Measurements from ENCODE around the gene TRIM46. TPM values are rescaled to one million over a fixed set of nuclear protein-coding genes. Genes with fewer than 3 reads are reported as not detected.
A peak's percentile ranks its signal among the peaks of the same experiment; 100 is the strongest.

TRIM46 gene
- total and polyA plus RNA-seq, 9 of the 15 experiments (the other 6 are each of a cell fraction or from before 2014, with no cell fraction given): 0.05 to 0.60 (median 0.16) TPM; not detected in 3

- TF ChIP-seq PURB (CRISPR knock-in tag; IDR thresholded peaks at IDR 0.05; ENCODE audit: low read depth): no peak
- peak; percentile 48 for TF ChIP-seq EP300 (IDR thresholded peaks at IDR 0.05; ENCODE audit: low read length)
- peak in 1 of 2 experiments; percentile 33; a peak in 1 of 4 replicates for TF ChIP-seq MAZ (CRISPR knock-in tag; conservative IDR thresholded peaks at IDR 0.05 in 1 of 2, IDR thresholded peaks at IDR 0.05 in 1 of 2)
- TF ChIP-seq ARID4B (CRISPR knock-in tag; IDR thresholded peaks at IDR 0.05): peak; percentile 82; the same call in 1 of the 2 replicates
- TF ChIP-seq GTF2A2 (tag; IDR thresholded peaks at IDR 0.05): no peak
- peak; percentile 54; the same call in 1 of the 2 replicates for TF ChIP-seq KLF16 (IDR thresholded peaks at IDR 0.05)
- peak; percentile 94 to 95 for TF ChIP-seq SIN3A (IDR thresholded peaks at IDR 0.05; ENCODE audit: borderline replicate concordance in 2 of 2, control insufficient read depth in 1 of 2, low read depth in 2 of 2, low read length in 2 of 2)
- TF ChIP-seq, protein P1, sequence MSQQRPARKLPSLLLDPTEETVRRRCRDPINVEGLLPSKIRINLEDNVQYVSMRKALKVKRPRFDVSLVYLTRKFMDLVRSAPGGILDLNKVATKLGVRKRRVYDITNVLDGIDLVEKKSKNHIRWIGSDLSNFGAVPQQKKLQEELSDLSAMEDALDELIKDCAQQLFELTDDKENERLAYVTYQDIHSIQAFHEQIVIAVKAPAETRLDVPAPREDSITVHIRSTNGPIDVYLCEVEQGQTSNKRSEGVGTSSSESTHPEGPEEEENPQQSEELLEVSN (IDR thresholded peaks at IDR 0.05; ENCODE audit: borderline replicate concordance in 1 of 2, extremely low read depth in 1 of 2, insufficient read depth in 1 of 2, insufficient read length in 1 of 2, low read depth in 1 of 2, low read length in 1 of 2, poor library complexity in 1 of 2, severe bottlenecking in 1 of 2): peak; percentile 41 to 73
- peak; percentile 80 for TF ChIP-seq DACH1 (IDR thresholded peaks at IDR 0.05; ENCODE audit: partially characterized antibody)
- TF ChIP-seq ZNF316 (IDR thresholded peaks at IDR 0.05): no peak
- TF ChIP-seq CXXC5 (CRISPR knock-in tag; IDR thresholded peaks at IDR 0.05): 0 out of 2 replicates have a peak, but pooled peaks have one; percentile 7
- TF ChIP-seq PKNOX1 (IDR thresholded peaks at IDR 0.05): peak; percentile 78
- no peak for TF ChIP-seq SREBF1 (IDR thresholded peaks at IDR 0.05; ENCODE audit: borderline replicate concordance, low read depth, low read length)
- TF ChIP-seq FOXK2 (conservative IDR thresholded peaks at IDR 0.05 in 1 of 2, IDR thresholded peaks at IDR 0.05 in 1 of 2; ENCODE audit: low read depth in 2 of 2): peak; percentile 67 to 76
- TF ChIP-seq FOSL1 (tag; conservative IDR thresholded peaks at IDR 0.05): peak; percentile 84
- TF ChIP-seq ZNF592 (IDR thresholded peaks at IDR 0.05): no peak; the same call in 1 of the 2 replicates
Observed at GRCh38 chr1:155134880-155135414, 38.7 kb upstream of the TRIM46 start (continued).
